IMR-90 (cell line): Measurements from ENCODE around the gene MMEL1. TPM values are rescaled to one million over a fixed set of nuclear protein-coding genes. Genes with fewer than 3 reads are reported as not detected.

ENCODE experiments used
- ATAC-seq: fragments of 200-7000 bp; cut with Tn5 transposase; 2 replicates; pipeline ENCODE4 v1.9.1; 2020; ENCODE audit warnings: low read depth, mild to moderate bottlenecking, moderate library complexity
- BruUV-seq: library from RNA; stranded (reverse); fragments of 400-500 nt; replicated peaks from 2 replicates; lab custom pipeline; 2021; lab: Mats Ljungman, UMichigan
- CTCF ChIA-PET: fragments of 300-600 bp; formaldehyde crosslinking; extraction: SDS; loops from one replicate; lab custom pipeline; 2021; ENCODE audit warnings: antibody characterized with exemption; lab: Yijun Ruan, JAX
- POLR2A ChIA-PET: fragments of 300-600 bp; sonication (Branson Sonifier 250); formaldehyde crosslinking; loops from one replicate; lab custom pipeline; 2022; ENCODE audit warnings: antibody characterized with exemption; ENCODE audit not compliant: unreplicated experiment; lab: Charles Lee
- DNase-seq: peaks from one replicate; pipeline ENCODE4 v3.0.0; 2013
- H2AFZ ChIP-seq: replicated peaks from 2 replicates; pipeline ENCODE3; 2013; ENCODE audit warnings: low read length, mild to moderate bottlenecking; ENCODE audit not compliant: poor library complexity
- H2AK5ac ChIP-seq: 2 replicates; pipeline ENCODE4 v1.6.1; 2013; ENCODE audit warnings: low read depth, low read length, inconsistent platforms
- H2AK9ac ChIP-seq: replicated peaks from 2 replicates; pipeline ENCODE3; 2013; ENCODE audit warnings: mild to moderate bottlenecking, low read depth, low read length, moderate library complexity; ENCODE audit not compliant: poor library complexity
- H2BK120ac ChIP-seq: 2 replicates; pipeline ENCODE4 v1.6.1; 2013; ENCODE audit warnings: low read depth, low read length, inconsistent platforms
- H2BK15ac ChIP-seq: 3 replicates; pipeline ENCODE4 v1.6.1; 2013; ENCODE audit warnings: low read depth, low read length, inconsistent platforms
- H2BK20ac ChIP-seq: 2 replicates; pipeline ENCODE4 v1.6.1; 2013; ENCODE audit warnings: low read depth, mild to moderate bottlenecking, inconsistent platforms, low read length, moderate library complexity
- H2BK5ac ChIP-seq: 2 replicates; pipeline ENCODE4 v1.6.1; 2013; ENCODE audit warnings: mild to moderate bottlenecking, low read depth, low read length, inconsistent platforms; ENCODE audit not compliant: poor library complexity, severe bottlenecking
- H3K14ac ChIP-seq: replicated peaks from 2 replicates; pipeline ENCODE4 v1.6.1; 2013; ENCODE audit warnings: low read depth, low read length, inconsistent platforms
- H3K18ac ChIP-seq: 2 replicates; pipeline ENCODE4 v1.6.1; 2013; ENCODE audit warnings: low read depth, low read length, control low read depth
- H3K23ac ChIP-seq: 2 replicates; pipeline ENCODE4 v1.6.1; 2013; ENCODE audit warnings: low read depth, low read length, inconsistent platforms
- H3K27ac ChIP-seq: 2 replicates; pipeline ENCODE4 v1.5.1; 2013; ENCODE audit warnings: mild to moderate bottlenecking, control low read depth, low read length; ENCODE audit not compliant: insufficient read depth
- H3K27me3 ChIP-seq: 2 replicates; pipeline ENCODE4 v1.6.1; 2013; ENCODE audit warnings: low read length; ENCODE audit not compliant: control insufficient read depth, insufficient read depth
- H3K36me3 ChIP-seq: 2 replicates; pipeline ENCODE4 v1.6.1; 2013; ENCODE audit warnings: low read length, mixed read lengths; ENCODE audit not compliant: control insufficient read depth, insufficient read depth
- H3K4ac ChIP-seq: 2 replicates; pipeline ENCODE4 v1.6.1; 2013; ENCODE audit warnings: low read depth, low read length, inconsistent platforms
- H3K4me1 ChIP-seq: 2 replicates; pipeline ENCODE4 v1.6.1; 2013; ENCODE audit warnings: low read length, mixed read lengths; ENCODE audit not compliant: control insufficient read depth, insufficient read depth
- H3K4me2 ChIP-seq: 2 replicates; pipeline ENCODE4 v1.6.1; 2013; ENCODE audit warnings: low read depth, mild to moderate bottlenecking, control low read depth, low read length, moderate library complexity
- H3K4me3 ChIP-seq: 2 replicates; pipeline ENCODE4 v1.5.1; 2013; ENCODE audit warnings: low read depth, mild to moderate bottlenecking, control low read depth, low read length, moderate library complexity; ENCODE audit not compliant: insufficient read depth
- H3K56ac ChIP-seq: 2 replicates; pipeline ENCODE4 v1.6.1; 2013; ENCODE audit warnings: low read length, inconsistent platforms; ENCODE audit not compliant: insufficient read depth; ENCODE audit errors: extremely low read depth
- H3K79me1 ChIP-seq, 2 experiments: 2 replicates each; pipeline ENCODE4 v1.6.1; 2013; ENCODE audit warnings: low read length in 2 of 2, inconsistent platforms in 1 of 2, low read depth in 1 of 2
- H3K9ac ChIP-seq: 2 replicates; pipeline ENCODE4 v1.6.1; 2013; ENCODE audit warnings: low read depth, low read length, control low read depth
- H3K9me1 ChIP-seq: 2 replicates; pipeline ENCODE4 v1.6.1; 2013; ENCODE audit warnings: low read length, inconsistent platforms; ENCODE audit not compliant: insufficient read depth
- H3K9me3 ChIP-seq: 2 replicates; pipeline ENCODE4 v1.6.1; 2013; ENCODE audit warnings: low read length; ENCODE audit not compliant: control insufficient read depth, insufficient read depth
- H4K20me1 ChIP-seq: 2 replicates; pipeline ENCODE4 v1.6.1; 2013; ENCODE audit warnings: low read length, inconsistent platforms; ENCODE audit not compliant: insufficient read depth
- H4K5ac ChIP-seq: 2 replicates; pipeline ENCODE4 v1.6.1; 2013; ENCODE audit warnings: mild to moderate bottlenecking, low read depth, low read length, control low read depth
- H4K8ac ChIP-seq, 2 experiments: 2 replicates each; pipeline ENCODE4 v1.6.1; 2013; ENCODE audit warnings: low read depth in 2 of 2, low read length in 2 of 2, control low read depth in 1 of 2, inconsistent platforms in 1 of 2
- H4K91ac ChIP-seq: 2 replicates; pipeline ENCODE4 v1.6.1; 2013; ENCODE audit warnings: low read depth, low read length, inconsistent platforms; ENCODE audit not compliant: insufficient read depth
- CHD1 ChIP-seq: IDR thresholded peaks from 2 replicates; pipeline ENCODE4 v1.6.1; 2012; ENCODE audit warnings: low read depth, low read length, improper control_type of control experiment
- MAFK ChIP-seq: IDR thresholded peaks from 2 replicates; pipeline ENCODE4 v1.6.1; 2012; ENCODE audit warnings: low read depth, low read length, improper control_type of control experiment
- MAZ ChIP-seq: IDR thresholded peaks from 2 replicates; pipeline ENCODE4 v1.6.1; 2012; ENCODE audit warnings: low read depth, mild to moderate bottlenecking, low read length, improper control_type of control experiment, moderate library complexity, borderline replicate concordance
- POLR2A ChIP-seq: IDR thresholded peaks from 2 replicates; pipeline ENCODE4 v1.6.1; 2012; ENCODE audit warnings: mild to moderate bottlenecking, low read depth, low read length
- RAD21 ChIP-seq: IDR thresholded peaks from 2 replicates; pipeline ENCODE4 v1.6.1; 2012; ENCODE audit warnings: low read length, improper control_type of control experiment
- RCOR1 ChIP-seq: IDR thresholded peaks from 2 replicates; pipeline ENCODE4 v1.6.1; 2012; ENCODE audit warnings: mild to moderate bottlenecking, low read length, improper control_type of control experiment; ENCODE audit not compliant: insufficient replicate concordance
- USF2 ChIP-seq: fragments of 150-350 bp; IDR thresholded peaks from 2 replicates; pipeline ENCODE4 v1.6.1; 2017; ENCODE audit warnings: mild to moderate bottlenecking, antibody characterized with exemption, low read length, low read depth
- WGBS, 2 experiments: methylation state at CpG; one replicate each; pipeline versions ENCODE4 v1.1.5 to v1.1.7; 2013; ENCODE audit warnings: missing lambda C conversion rate in 2 of 2; ENCODE audit not compliant: insufficient read length in 1 of 2; ENCODE audit errors: extremely low coverage in 2 of 2; 5-methylcytosine and 5-hydroxymethylcytosine counted together
- dilution Hi-C: fragments of 300-500 bp; cut with HindIII; formaldehyde crosslinking; loops from one replicate; pipeline ENCODE4 v1.14.3; 2018; ENCODE audit warnings: low sequenced_read_pairs; ENCODE audit not compliant: unreplicated experiment
- in situ Hi-C: fragments of 300-500 bp; cut with MboI; formaldehyde crosslinking; loops from 3 replicates; pipeline ENCODE4 v1.14.3; 2019; ENCODE audit warnings: low sequenced_read_pairs, inconsistent platforms, mixed read lengths
- intact Hi-C: fragments of 100-400 bp; cut with micrococcal nuclease; formaldehyde crosslinking; loops from 2 replicates; pipeline ENCODE4 v1.10.0; 2022
- polyA plus RNA-seq, 3 experiments: library from polyadenylated mRNA; depleted of rRNA; stranded (reverse); fragments of >200 nt; gene quantifications; 2 replicates each; pipeline ENCODE4 v1.2.3, GENCODE V29; 2012; ENCODE audit warnings: low replicate concordance in 1 of 3
- total RNA-seq: library from RNA; depleted of rRNA; stranded (reverse); fragments of >200 nt; gene quantifications from 2 replicates; pipeline ENCODE4 v1.2.3, GENCODE V29; 2012
- TF ChIP-seq, protein P1 (sequence below): fragments of 150-350 bp; IDR thresholded peaks from 2 replicates; pipeline ENCODE4 v1.6.1; 2016; ENCODE audit warnings: low read depth, mild to moderate bottlenecking, low read length, moderate library complexity, borderline replicate concordance
- TF ChIP-seq, protein P2 (sequence below): conservative IDR thresholded peaks from 2 replicates; pipeline ENCODE4 v1.5.1; 2012; ENCODE audit warnings: mild to moderate bottlenecking, low read depth, low read length, improper control_type of control experiment

Gene MMEL1
- total and polyA plus RNA-seq, 2 of the 4 experiments (the other 2 are of a cell fraction), result under 0.01 to 0.12 TPM

GRCh38 chr1:2583331-2583791 is 49.5 kb downstream of the MMEL1 start:
- Histone ChIP-seq H3K23ac (no peak overlapping the region), H3K9ac (no peak overlapping the region), H2AK5ac (no peak overlapping the region), H2AFZ (no peak overlapping the region), H4K8ac (no peak overlapping the region; a peak in 1 of 4 replicates), H3K18ac (no peak overlapping the region), H3K27me3 (peaks cover 5% of the 10 kb centered on the region), H3K4me3 (no peak overlapping the region), H4K20me1 (no peaks in the 10 kb centered on the region; the same call in 1 of the 2 replicates), H2BK20ac (no peak overlapping the region), H2BK15ac (no peak overlapping the region), H3K27ac (no peak overlapping the region), H3K9me1 (peaks cover 5% of the 10 kb centered on the region), H2BK120ac (no peak overlapping the region), H3K9me3 (no peaks in the 10 kb centered on the region), H4K91ac (no peak overlapping the region), H4K5ac (no peak overlapping the region), H3K14ac (no peak overlapping the region), H3K36me3 (no peaks in the 10 kb centered on the region), H2AK9ac (no peak overlapping the region), H3K79me1 (peaks cover 0 to 26% of the 10 kb centered on the region in 2 experiments; a peak in 2 of 4 replicates), H2BK5ac (no peak overlapping the region), H3K4ac (no peak overlapping the region), H3K4me1 (peaks cover 14% of the 10 kb centered on the region), H3K56ac (no peak overlapping the region), H3K4me2 (no peak overlapping the region)
- DNase-seq, result no peak
- ChIA-PET POLR2A (no interaction called here), CTCF (interaction anchor here (0.6 kb wide), 1 partner anchor 1084 kb away, joined by 3 read pairs; no protein-coding TSS in a partner anchor)
- intact Hi-C loops (no loop called here), dilution Hi-C loops (no loop called here), in situ Hi-C loops (no loop called here)
- TF ChIP-seq, protein P1, sequence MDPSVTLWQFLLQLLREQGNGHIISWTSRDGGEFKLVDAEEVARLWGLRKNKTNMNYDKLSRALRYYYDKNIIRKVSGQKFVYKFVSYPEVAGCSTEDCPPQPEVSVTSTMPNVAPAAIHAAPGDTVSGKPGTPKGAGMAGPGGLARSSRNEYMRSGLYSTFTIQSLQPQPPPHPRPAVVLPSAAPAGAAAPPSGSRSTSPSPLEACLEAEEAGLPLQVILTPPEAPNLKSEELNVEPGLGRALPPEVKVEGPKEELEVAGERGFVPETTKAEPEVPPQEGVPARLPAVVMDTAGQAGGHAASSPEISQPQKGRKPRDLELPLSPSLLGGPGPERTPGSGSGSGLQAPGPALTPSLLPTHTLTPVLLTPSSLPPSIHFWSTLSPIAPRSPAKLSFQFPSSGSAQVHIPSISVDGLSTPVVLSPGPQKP, result no peak
- TF ChIP-seq RAD21 (no peak), MAFK (no peak), POLR2A (no peak), RCOR1 (no peak), MAZ (no peak), CHD1 (no peak), USF2 (no peak)
- TF ChIP-seq, protein P2, sequence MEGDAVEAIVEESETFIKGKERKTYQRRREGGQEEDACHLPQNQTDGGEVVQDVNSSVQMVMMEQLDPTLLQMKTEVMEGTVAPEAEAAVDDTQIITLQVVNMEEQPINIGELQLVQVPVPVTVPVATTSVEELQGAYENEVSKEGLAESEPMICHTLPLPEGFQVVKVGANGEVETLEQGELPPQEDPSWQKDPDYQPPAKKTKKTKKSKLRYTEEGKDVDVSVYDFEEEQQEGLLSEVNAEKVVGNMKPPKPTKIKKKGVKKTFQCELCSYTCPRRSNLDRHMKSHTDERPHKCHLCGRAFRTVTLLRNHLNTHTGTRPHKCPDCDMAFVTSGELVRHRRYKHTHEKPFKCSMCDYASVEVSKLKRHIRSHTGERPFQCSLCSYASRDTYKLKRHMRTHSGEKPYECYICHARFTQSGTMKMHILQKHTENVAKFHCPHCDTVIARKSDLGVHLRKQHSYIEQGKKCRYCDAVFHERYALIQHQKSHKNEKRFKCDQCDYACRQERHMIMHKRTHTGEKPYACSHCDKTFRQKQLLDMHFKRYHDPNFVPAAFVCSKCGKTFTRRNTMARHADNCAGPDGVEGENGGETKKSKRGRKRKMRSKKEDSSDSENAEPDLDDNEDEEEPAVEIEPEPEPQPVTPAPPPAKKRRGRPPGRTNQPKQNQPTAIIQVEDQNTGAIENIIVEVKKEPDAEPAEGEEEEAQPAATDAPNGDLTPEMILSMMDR, result no peak
- no peak for ATAC-seq
- WGBS, 2 experiments, result 83% methylated on average over 1 of the region's 5 CpGs; no CpG with 5 or more reads in 1 of the 2 experiments
- BruUV-seq, result no TSS peak
